ENCODE data around the gene TKT. TPM values are rescaled to one million over a fixed set of nuclear protein-coding genes. Genes with fewer than 3 reads are reported as not detected.

The TKT gene
- total and polyA plus RNA-seq, 2 of the 4 experiments (the other 2 are of a cell fraction): 280 to 349 TPM

DNA sequence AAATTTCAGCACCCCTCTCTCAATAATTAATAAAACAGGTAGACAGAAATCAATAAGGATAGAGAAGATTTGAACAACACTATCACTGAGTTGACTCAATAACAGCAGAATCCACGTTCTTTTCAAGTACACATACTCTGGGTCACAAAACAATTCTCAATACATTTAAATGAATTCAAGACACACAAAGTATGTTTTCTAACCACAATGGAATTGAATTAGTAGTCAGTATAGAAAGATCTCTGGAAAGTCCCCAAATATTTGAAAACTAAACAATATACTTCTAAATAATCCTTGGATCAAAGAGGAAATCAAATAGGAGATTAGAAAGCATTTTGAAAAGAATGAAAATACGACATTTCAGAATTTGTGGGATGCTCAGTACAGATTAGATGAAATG is 40.0 kb downstream of the TKT start:
- no CpG with 5 or more reads among the region's 2 CpGs for WGBS, 2 experiments (ENCODE audit: extremely low coverage in 2 of 2, insufficient read length in 1 of 2)
- Histone ChIP-seq H2AFZ (replicated peaks; ENCODE audit: low read length, poor library complexity) (no peak overlapping the region), H3K4me3 (ENCODE audit: insufficient read depth, low read depth, low read length) (no peak overlapping the region), H4K20me1 (ENCODE audit: insufficient read depth, low read length) (no peaks in the 10 kb centered on the region), H3K18ac (ENCODE audit: low read depth, low read length) (no peak overlapping the region), H3K4ac (ENCODE audit: low read depth, low read length) (no peak overlapping the region), H3K27me3 (ENCODE audit: control insufficient read depth, insufficient read depth, low read length) (no peaks in the 10 kb centered on the region), H4K8ac (ENCODE audit: low read depth in 2 of 2, low read length in 2 of 2) (no peak overlapping the region), H3K27ac (ENCODE audit: insufficient read depth, low read length) (no peak overlapping the region), H3K36me3 (ENCODE audit: control insufficient read depth, insufficient read depth, low read length) (no peaks in the 10 kb centered on the region), H2BK120ac (ENCODE audit: low read depth, low read length) (no peak overlapping the region), H3K4me2 (ENCODE audit: low read depth, low read length) (no peak overlapping the region), H3K4me1 (ENCODE audit: control insufficient read depth, insufficient read depth, low read length) (no peaks in the 10 kb centered on the region), H3K9me3 (ENCODE audit: control insufficient read depth, insufficient read depth, low read length) (no peaks in the 10 kb centered on the region), H4K5ac (ENCODE audit: low read depth, low read length) (no peak overlapping the region), H2BK5ac (ENCODE audit: low read depth, low read length, poor library complexity, severe bottlenecking) (no peak overlapping the region), H3K9me1 (ENCODE audit: insufficient read depth, low read length) (no peaks in the 10 kb centered on the region), H2BK15ac (ENCODE audit: low read depth, low read length) (no peak overlapping the region), H2BK20ac (ENCODE audit: low read depth, low read length) (no peak overlapping the region), H2AK5ac (ENCODE audit: low read depth, low read length) (no peak overlapping the region), H3K14ac (replicated peaks; ENCODE audit: low read depth, low read length) (no peak overlapping the region), H3K23ac (ENCODE audit: low read depth, low read length) (no peak overlapping the region), H4K91ac (ENCODE audit: insufficient read depth, low read depth, low read length) (no peak overlapping the region), H3K56ac (ENCODE audit: extremely low read depth, insufficient read depth, low read length) (no peak overlapping the region), H3K9ac (ENCODE audit: low read depth, low read length) (no peak overlapping the region), H2AK9ac (replicated peaks; ENCODE audit: low read depth, low read length, poor library complexity) (no peak overlapping the region), H3K79me1 (ENCODE audit: low read depth in 1 of 2, low read length in 2 of 2) (no peaks in the 10 kb centered on the region)
- no peak for ATAC-seq (ENCODE audit: low read depth)
- TF ChIP-seq CEBPB (IDR thresholded peaks at IDR 0.05; ENCODE audit: low read depth, low read length): no peak
- TF ChIP-seq, protein P1, sequence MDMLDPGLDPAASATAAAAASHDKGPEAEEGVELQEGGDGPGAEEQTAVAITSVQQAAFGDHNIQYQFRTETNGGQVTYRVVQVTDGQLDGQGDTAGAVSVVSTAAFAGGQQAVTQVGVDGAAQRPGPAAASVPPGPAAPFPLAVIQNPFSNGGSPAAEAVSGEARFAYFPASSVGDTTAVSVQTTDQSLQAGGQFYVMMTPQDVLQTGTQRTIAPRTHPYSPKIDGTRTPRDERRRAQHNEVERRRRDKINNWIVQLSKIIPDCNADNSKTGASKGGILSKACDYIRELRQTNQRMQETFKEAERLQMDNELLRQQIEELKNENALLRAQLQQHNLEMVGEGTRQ (IDR thresholded peaks at IDR 0.05; ENCODE audit: low read depth, low read length): no peak
- no peak for TF ChIP-seq MAZ (IDR thresholded peaks at IDR 0.05; ENCODE audit: borderline replicate concordance, low read depth, low read length)
- no peak for TF ChIP-seq POLR2A (IDR thresholded peaks at IDR 0.05; ENCODE audit: low read depth, low read length)
- TF ChIP-seq RCOR1 (IDR thresholded peaks at IDR 0.05; ENCODE audit: insufficient replicate concordance, low read length): no peak
- no peak for TF ChIP-seq NFE2L2 (IDR thresholded peaks at IDR 0.05; ENCODE audit: low read depth, low read length)
- no peak for TF ChIP-seq CHD1 (IDR thresholded peaks at IDR 0.05; ENCODE audit: low read depth, low read length)
- TF ChIP-seq RAD21 (IDR thresholded peaks at IDR 0.05; ENCODE audit: low read length): no peak
- TF ChIP-seq MAFK (IDR thresholded peaks at IDR 0.05; ENCODE audit: low read depth, low read length): no peak
- TF ChIP-seq RFX5 (IDR thresholded peaks at IDR 0.05; ENCODE audit: low read depth, low read length): no peak
- TF ChIP-seq MXI1 (IDR thresholded peaks at IDR 0.05; ENCODE audit: borderline replicate concordance, low read depth, low read length): no peak
- no peak for TF ChIP-seq FOS (IDR thresholded peaks at IDR 0.05; ENCODE audit: low read depth, low read length)
- TF ChIP-seq, protein P2, sequence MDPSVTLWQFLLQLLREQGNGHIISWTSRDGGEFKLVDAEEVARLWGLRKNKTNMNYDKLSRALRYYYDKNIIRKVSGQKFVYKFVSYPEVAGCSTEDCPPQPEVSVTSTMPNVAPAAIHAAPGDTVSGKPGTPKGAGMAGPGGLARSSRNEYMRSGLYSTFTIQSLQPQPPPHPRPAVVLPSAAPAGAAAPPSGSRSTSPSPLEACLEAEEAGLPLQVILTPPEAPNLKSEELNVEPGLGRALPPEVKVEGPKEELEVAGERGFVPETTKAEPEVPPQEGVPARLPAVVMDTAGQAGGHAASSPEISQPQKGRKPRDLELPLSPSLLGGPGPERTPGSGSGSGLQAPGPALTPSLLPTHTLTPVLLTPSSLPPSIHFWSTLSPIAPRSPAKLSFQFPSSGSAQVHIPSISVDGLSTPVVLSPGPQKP (IDR thresholded peaks at IDR 0.05; ENCODE audit: borderline replicate concordance, low read depth, low read length): no peak
- TF ChIP-seq BHLHE40 (IDR thresholded peaks at IDR 0.05; ENCODE audit: low read depth, low read length): no peak
- no peak for TF ChIP-seq SMC3 (IDR thresholded peaks at IDR 0.05; ENCODE audit: low read depth, low read length)
- TF ChIP-seq, protein P3, sequence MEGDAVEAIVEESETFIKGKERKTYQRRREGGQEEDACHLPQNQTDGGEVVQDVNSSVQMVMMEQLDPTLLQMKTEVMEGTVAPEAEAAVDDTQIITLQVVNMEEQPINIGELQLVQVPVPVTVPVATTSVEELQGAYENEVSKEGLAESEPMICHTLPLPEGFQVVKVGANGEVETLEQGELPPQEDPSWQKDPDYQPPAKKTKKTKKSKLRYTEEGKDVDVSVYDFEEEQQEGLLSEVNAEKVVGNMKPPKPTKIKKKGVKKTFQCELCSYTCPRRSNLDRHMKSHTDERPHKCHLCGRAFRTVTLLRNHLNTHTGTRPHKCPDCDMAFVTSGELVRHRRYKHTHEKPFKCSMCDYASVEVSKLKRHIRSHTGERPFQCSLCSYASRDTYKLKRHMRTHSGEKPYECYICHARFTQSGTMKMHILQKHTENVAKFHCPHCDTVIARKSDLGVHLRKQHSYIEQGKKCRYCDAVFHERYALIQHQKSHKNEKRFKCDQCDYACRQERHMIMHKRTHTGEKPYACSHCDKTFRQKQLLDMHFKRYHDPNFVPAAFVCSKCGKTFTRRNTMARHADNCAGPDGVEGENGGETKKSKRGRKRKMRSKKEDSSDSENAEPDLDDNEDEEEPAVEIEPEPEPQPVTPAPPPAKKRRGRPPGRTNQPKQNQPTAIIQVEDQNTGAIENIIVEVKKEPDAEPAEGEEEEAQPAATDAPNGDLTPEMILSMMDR (conservative IDR thresholded peaks at IDR 0.05; ENCODE audit: low read depth, low read length): no peak
- BruUV-seq (replicated peaks): no TSS peak
- POLR2A ChIA-PET (ENCODE audit: unreplicated experiment): no interaction called here
- dilution Hi-C loops (cut with HindIII; ENCODE audit: low sequenced_read_pairs, unreplicated experiment) (no loop called here), in situ Hi-C loops (cut with MboI; ENCODE audit: low sequenced_read_pairs) (loop anchor here (25.0 kb wide), 1 partner anchor 496 kb away; no protein-coding TSS in a partner anchor), intact Hi-C loops (cut with micrococcal nuclease) (no loop called here)
- DNase-seq: peak; percentile 42
- CTCF ChIA-PET: no interaction called here

All from IMR-90 (cell line).